Rectal smooth muscle tissue (tissue), 1 donor: ENCODE data around the gene ATG4C.
"Not testable (repeated sequence)": the region's sequence is repeated elsewhere in the genome, so short reads cannot be mapped to it uniquely, and the experiment has no call there.

Experiments
- H3K27ac ChIP-seq: one replicate; pipeline ENCODE4 v1.7.0; 2013; ENCODE audit warnings: low read depth, low read length, inconsistent platforms
- H3K27me3 ChIP-seq: one replicate; pipeline ENCODE4 v1.7.0; 2013; ENCODE audit warnings: low read length; ENCODE audit not compliant: control insufficient read depth, insufficient read depth
- H3K36me3 ChIP-seq: one replicate; pipeline ENCODE4 v1.7.0; 2013; ENCODE audit warnings: low read length; ENCODE audit not compliant: control insufficient read depth, insufficient read depth
- H3K4me1 ChIP-seq: one replicate; pipeline ENCODE4 v1.7.0; 2013; ENCODE audit warnings: low read length; ENCODE audit not compliant: control insufficient read depth, insufficient read depth
- H3K4me3 ChIP-seq: one replicate; pipeline ENCODE4 v1.7.0; 2013; ENCODE audit warnings: low read length
- H3K9ac ChIP-seq: one replicate; pipeline ENCODE4 v1.7.0; 2013; ENCODE audit warnings: low read length

The ATG4C gene

DNA sequence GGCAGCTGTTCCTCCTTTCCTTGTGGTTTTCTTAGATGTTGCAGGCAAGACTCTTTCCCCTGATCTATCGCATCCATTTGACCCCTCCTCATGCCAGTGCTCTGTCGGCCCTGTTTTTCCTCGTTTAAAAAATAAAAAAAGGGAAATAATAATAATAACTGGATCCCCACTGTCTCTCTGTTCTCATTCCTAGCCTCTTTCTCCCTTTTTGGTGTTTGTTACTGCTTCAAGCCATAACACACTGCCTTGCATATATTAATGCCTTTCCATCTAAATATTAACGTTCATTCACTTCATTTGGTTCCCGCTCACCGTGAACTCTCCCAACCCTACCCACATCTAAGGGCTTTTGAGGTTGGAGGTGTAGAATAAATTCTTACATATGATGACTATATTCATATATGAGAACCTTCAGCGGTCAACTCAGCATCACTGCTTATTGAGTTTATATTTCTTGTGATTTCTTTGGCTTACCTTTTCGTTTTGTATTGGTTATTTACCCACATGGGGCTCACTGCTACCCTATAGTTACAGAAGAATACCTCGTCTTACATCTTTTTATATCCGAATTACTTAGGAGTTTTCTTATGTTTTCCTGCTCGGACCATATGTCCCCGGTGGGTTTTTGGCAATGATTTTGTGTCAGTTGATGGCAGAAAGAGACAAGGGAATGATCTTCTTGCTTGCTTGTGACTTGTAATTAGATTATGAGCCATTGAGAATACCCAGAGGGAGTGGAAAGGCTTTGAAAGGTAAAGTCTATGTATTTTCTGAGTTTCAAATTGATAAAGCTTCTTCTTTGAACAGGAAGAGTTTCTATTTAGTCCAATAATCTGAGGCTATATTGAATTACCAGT is 805 bp downstream of the ATG4C start:
- Histone ChIP-seq H3K27me3 (no peaks in the 10 kb centered on the region), H3K9ac (peak overlapping the region; percentile 69), H3K4me3 (peak overlapping the region; percentile 93), H3K4me1 (no peaks in the 10 kb centered on the region), H3K36me3 (no peaks in the 10 kb centered on the region), H3K27ac (peak overlapping the region; percentile 91)

DNA sequence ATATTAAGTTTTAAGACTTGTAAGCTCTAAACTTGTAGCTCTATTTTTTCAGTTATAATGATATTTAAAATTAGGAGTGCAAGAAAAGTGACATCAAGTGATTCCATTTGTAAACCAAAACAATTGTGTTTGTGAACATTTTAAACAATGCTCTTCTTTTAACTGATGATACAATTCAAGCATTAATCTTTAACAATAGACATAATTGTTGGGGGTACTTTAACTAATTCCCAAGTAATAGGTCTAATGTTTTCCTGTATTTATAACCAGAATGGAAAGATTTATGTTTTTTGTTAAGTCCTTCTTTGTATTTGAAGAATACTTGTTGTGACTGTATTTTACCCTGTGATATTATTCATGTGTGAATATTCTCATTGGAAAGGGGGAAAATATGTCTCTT is 6.8 kb downstream of the ATG4C start:
- H3K9ac ChIP-seq, result no peak overlapping the region
- H3K27me3 ChIP-seq, result no peaks in the 10 kb centered on the region
- H3K4me3 ChIP-seq, result no peak overlapping the region
- H3K27ac ChIP-seq, result no peak overlapping the region
- no peaks in the 10 kb centered on the region for H3K36me3 ChIP-seq
- no peaks in the 10 kb centered on the region for H3K4me1 ChIP-seq

GRCh38 chr1:62794053-62794452 is 10.1 kb downstream of the ATG4C start:
- no peak overlapping the region for H3K27ac ChIP-seq
- no peaks in the 10 kb centered on the region for H3K4me1 ChIP-seq
- H3K4me3 ChIP-seq, result no peak overlapping the region
- no peak overlapping the region for H3K9ac ChIP-seq
- H3K27me3 ChIP-seq, result no peaks in the 10 kb centered on the region
- no peaks in the 10 kb centered on the region for H3K36me3 ChIP-seq

GRCh38 chr1:62796221-62796620 is 12.3 kb downstream of the ATG4C start:
- no peaks in the 10 kb centered on the region for H3K36me3 ChIP-seq
- peaks cover 2% of the 10 kb centered on the region for H3K4me1 ChIP-seq
- no peak overlapping the region for H3K4me3 ChIP-seq
- H3K27me3 ChIP-seq, result no peaks in the 10 kb centered on the region
- H3K9ac ChIP-seq, result no peak overlapping the region
- no peak overlapping the region for H3K27ac ChIP-seq

- Histone ChIP-seq H3K4me3 (no peak overlapping the region), H3K27ac (no peak overlapping the region), H3K4me1 (peaks cover 2% of the 10 kb centered on the region), H3K36me3 (no peaks in the 10 kb centered on the region), H3K9ac (no peak overlapping the region), H3K27me3 (no peaks in the 10 kb centered on the region)
Measured at GRCh38 chr1:62799688-62800087, 15.8 kb downstream of the ATG4C start.

GRCh38 chr1:62800281-62800680 is 16.3 kb downstream of the ATG4C start:
- no peaks in the 10 kb centered on the region for H3K27me3 ChIP-seq
- no peak overlapping the region for H3K27ac ChIP-seq
- H3K4me3 ChIP-seq, result no peak overlapping the region
- H3K9ac ChIP-seq, result no peak overlapping the region
- H3K4me1 ChIP-seq, result peaks cover 2% of the 10 kb centered on the region
- H3K36me3 ChIP-seq, result no peaks in the 10 kb centered on the region

GRCh38 chr1:62800825-62801306 is 16.9 kb downstream of the ATG4C start:
- H3K9ac ChIP-seq, result no peak overlapping the region
- H3K27me3 ChIP-seq, result no peaks in the 10 kb centered on the region
- no peak overlapping the region for H3K4me3 ChIP-seq
- no peaks in the 10 kb centered on the region for H3K36me3 ChIP-seq
- peaks cover 2% of the 10 kb centered on the region for H3K4me1 ChIP-seq
- H3K27ac ChIP-seq, result no peak overlapping the region

GRCh38 chr1:62809788-62810187 is 25.9 kb downstream of the ATG4C start:
- Histone ChIP-seq H3K36me3 (no peaks in the 10 kb centered on the region), H3K4me3 (no peak overlapping the region), H3K9ac (no peak overlapping the region), H3K27ac (no peak overlapping the region), H3K4me1 (no peaks in the 10 kb centered on the region), H3K27me3 (no peaks in the 10 kb centered on the region)

DNA sequence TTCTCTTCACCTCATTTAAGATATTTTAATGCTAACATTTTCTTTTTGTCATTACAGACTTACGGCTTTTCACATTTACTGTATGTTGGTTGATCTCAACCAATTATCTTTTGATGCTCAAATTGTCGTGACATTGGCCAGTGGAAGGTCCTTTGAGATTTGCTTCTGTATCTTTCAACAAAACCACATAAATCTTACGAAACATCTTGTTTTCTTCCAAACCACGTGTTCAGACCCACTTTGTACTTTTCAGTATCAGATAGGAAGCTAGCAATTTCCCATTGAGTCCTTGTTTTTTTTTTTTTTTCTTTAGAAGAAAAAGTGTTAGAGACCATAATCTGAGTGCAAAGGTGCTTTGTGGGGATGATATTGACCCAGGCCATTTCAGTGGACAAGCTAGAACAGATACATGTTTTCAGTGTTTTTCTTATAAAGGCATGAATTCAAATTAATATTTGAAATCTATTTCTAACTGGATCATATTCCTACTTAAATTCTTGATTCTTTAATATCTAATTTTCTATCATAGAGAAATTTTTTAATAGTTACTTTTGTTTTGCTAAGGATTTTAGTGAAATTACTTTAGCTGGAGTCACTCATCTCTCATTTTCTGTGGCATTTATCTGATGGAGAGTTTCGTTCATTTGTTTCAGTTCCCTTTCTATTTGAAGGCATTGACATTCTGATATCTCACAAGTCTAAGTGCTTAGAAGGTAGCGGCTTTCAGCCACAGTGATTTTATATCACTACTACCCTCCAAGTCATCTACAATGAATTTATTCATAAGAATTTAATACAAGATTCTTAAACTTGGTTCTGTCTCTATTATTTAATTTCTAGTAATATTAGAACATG is 26.7 kb downstream of the ATG4C start:
- no peak overlapping the region for H3K9ac ChIP-seq
- H3K36me3 ChIP-seq, result no peaks in the 10 kb centered on the region
- H3K4me3 ChIP-seq, result no peak overlapping the region
- H3K27ac ChIP-seq, result no peak overlapping the region
- H3K4me1 ChIP-seq, result no peaks in the 10 kb centered on the region
- H3K27me3 ChIP-seq, result no peaks in the 10 kb centered on the region

DNA sequence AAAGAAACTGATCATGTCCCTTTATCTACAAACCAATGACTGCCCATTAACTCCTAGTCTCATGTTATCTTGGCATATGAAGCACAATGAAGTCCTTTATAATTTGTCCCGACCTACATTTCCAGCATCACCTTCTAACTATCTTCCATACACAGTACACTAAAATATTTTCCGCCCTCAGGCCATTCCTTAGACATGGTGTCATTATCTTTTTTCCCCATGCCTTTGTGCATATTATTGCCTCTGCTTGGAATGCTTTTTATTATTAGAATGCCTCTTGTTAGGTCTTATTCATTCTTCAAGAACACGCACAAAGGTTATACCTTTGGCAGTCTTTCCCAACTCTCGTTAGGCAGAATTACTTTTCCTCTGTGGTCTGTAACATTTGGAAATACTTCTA is 39.6 kb downstream of the ATG4C start:
- Histone ChIP-seq H3K4me3 (no peak overlapping the region), H3K9ac (no peak overlapping the region), H3K36me3 (no peaks in the 10 kb centered on the region), H3K27ac (no peak overlapping the region), H3K4me1 (no peaks in the 10 kb centered on the region), H3K27me3 (no peaks in the 10 kb centered on the region)

DNA sequence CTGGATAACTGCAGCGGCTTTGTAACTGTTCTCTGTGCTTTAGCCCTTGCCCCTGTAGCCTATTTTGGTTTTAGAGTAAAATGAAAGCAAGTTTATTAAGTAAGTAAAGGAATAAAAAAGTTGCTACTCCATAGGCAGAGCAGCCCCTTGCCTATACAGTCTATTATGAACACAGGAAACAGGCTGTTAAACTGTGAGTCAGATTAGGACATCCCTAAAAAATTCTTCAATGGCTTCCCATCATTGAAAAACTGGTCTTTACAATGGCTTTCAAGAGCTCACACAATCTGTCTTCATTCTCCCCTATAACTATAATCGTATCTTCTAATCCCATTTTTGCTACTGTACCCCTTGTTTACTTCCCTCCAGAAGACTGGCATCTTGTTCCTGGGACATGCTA is 43.0 kb downstream of the ATG4C start:
- H3K36me3 ChIP-seq, result no peaks in the 10 kb centered on the region
- H3K4me3 ChIP-seq, result no peak overlapping the region
- no peak overlapping the region for H3K9ac ChIP-seq
- H3K27me3 ChIP-seq, result no peaks in the 10 kb centered on the region
- H3K27ac ChIP-seq, result no peak overlapping the region
- no peaks in the 10 kb centered on the region for H3K4me1 ChIP-seq

DNA sequence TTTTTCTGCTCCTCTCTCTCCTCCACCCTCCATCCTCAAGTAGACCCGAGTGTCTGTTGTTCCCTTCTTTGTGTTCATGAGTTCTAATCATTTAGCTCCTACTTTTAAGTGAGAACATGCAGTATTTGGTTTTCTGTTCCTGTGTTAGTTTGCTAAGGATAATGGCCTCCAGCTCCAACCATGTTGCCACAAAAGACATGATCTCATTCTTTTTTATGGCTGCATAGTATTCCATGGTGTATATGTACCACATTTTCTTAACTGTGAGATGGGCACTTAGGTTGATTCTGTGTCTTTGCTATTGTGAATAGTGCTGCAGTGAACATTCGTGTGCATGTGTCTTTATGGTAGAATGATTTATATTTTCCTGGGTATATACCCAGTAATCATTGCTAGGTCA is 43.9 kb downstream of the ATG4C start:
- not testable (repeated sequence) for H3K4me1 ChIP-seq, H3K4me3 ChIP-seq, H3K9ac ChIP-seq, H3K27ac ChIP-seq, H3K36me3 ChIP-seq, H3K27me3 ChIP-seq
